Cardiac fibroblast (primary cell): ENCODE measurements around the gene TSC22D2.

ENCODE experiments used
- DNase-seq, 2 donors: peaks; one replicate each; pipeline versions ENCODE4 v3.0.0 to v3.0.0-alpha.2; 2010; ENCODE audit warnings: low read depth in 2 of 2
- H3K4me3 ChIP-seq, 2 donors: replicated peaks in 1 of 2; 1 replicate in 1 of 2; 2 replicates in 1 of 2; pipeline ENCODE4 v1.5.1; 2011; ENCODE audit warnings: low read depth in 2 of 2, low read length in 2 of 2, mild to moderate bottlenecking in 2 of 2, moderate library complexity in 1 of 2
- CTCF ChIP-seq: IDR thresholded peaks from one replicate; pipeline ENCODE4 v1.5.1; 2011; ENCODE audit warnings: low read depth, mild to moderate bottlenecking, low read length, inconsistent platforms

TSC22D2 gene

DNA sequence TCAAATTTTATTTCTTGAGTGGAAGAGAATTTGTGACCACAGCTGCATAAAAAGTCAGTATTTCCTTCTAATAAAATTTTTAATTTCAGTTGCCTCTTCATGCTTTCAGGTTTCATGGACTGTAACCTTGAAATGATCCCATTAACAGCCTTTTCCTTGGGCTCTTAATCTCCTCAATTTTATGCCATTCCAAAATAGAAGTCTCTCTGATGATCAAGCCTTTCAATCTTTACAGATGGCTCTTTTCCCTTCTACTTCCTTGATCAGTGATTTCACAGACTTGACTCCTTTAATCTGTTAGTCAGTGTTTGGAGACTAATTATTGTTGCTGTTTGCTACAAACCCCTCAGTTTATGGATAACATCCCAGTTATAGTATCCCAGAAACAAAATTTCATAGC, 11.9 kb downstream of the TSC22D2 start:
- H3K4me3 ChIP-seq, result no peak overlapping the region
- TF ChIP-seq CTCF, result no peak

GRCh38 chr3:150421256-150421655, 13.2 kb downstream of the TSC22D2 start:
- no peak overlapping the region for H3K4me3 ChIP-seq
- DNase-seq, result no peak
- TF ChIP-seq CTCF, result no peak

More for the DNA sequence above, 11.9 kb downstream of the TSC22D2 start:
- DNase-seq, result no peak

GRCh38 chr3:150421799-150422548, 13.9 kb downstream of the TSC22D2 start:
- H3K4me3 ChIP-seq, result no peak overlapping the region
- DNase-seq, result peak; percentile 36 to 53
- TF ChIP-seq CTCF, result no peak

DNA sequence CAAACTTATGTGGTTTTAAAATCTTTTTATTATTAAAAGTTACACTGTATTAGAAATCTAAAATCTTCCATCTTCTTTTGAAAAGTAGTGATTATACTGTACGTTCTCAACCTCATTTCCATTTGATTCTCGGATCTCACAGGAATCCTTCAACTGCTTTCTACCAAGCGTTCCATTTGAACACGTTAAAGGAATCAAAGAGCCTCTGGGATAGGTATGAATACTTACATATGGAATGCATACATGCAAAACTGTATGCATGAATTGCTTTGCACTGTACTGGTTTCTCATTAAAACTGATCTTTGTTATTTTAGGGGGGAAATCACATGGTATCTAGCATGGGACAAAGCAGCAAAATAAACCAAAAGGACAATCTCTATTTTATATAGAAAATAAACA, 14.8 kb downstream of the TSC22D2 start:
- DNase-seq, result no peak
- H3K4me3 ChIP-seq, result no peak overlapping the region
- no peak for TF ChIP-seq CTCF

- no peak overlapping the region for H3K4me3 ChIP-seq
- TF ChIP-seq CTCF, result no peak
- DNase-seq, result no peak
Measured at GRCh38 chr3:150423761-150424160, 15.7 kb downstream of the TSC22D2 start.

DNA sequence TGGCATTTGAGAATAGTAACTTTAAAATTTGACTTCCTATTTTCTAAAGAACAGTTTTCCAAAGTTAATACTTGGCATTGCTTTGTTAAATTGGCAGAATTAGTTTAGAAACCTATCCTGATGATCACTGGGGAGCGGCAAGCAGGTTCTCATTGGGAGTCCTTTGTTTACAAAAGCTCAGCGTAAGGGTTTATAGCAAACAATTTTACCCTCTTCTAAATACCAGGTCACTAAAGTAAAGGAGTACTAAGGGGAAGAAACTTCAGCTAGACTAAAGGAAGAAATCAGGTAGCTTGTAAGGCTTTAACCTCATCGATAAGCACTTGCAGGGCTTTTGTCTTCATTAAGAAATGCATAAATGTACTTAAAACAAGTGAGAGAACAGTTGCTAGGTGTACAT, 18.2 kb downstream of the TSC22D2 start:
- H3K4me3 ChIP-seq, result no peak overlapping the region
- no peak for TF ChIP-seq CTCF
- no peak for DNase-seq

DNA sequence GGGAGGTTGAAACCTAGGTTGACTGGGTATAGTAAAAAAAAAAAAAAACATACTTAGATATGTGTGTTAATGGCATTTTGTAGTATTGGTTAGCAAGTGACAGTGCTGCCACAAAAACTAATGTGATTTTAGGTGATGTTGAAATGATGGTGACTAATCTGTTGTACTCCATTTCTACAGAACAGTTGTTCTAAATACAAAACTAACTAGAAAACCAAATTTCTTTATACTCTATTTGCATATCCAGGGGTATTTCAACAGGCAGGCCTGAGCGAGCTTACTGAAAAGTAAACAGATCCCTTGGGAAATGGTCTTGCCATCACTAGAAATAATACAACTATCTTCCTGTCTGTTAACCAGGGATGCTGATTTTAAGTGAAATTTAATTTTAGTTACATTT, 20.5 kb downstream of the TSC22D2 start:
- TF ChIP-seq CTCF, result no peak
- peak in 1 of 2 donors; percentile 59 for DNase-seq
- no peak overlapping the region for H3K4me3 ChIP-seq
